ENCODE results near the gene TFEC. TPM values are rescaled to one million over a fixed set of nuclear protein-coding genes. Genes with fewer than 3 reads are reported as not detected.

Gene TFEC
- total and polyA plus RNA-seq, 10 of the 15 experiments (the other 5 are each of a cell fraction or from before 2014, with no cell fraction given) = 0.18 to 5.8 (median 2.4) TPM

DNA sequence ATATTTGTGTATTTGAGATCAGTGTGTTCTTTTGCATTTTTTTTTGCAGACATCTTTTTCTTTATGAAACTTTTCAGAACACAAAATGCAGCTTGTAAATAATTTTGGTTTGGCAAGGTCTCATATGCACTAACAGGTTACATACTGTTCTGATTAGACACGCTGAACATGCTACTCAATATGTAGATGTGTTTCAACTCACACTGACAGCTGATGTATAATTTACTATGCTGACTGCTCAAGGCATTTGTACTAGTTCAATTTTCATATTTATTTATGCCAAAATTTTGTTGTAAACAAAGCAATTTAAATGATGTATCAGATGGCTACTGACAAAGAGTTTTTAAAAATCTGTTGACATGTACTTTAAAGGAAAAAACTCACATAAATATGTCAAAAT, 123.8 kb downstream of the TFEC start:
- no peak overlapping the region for H3K9ac ChIP-seq (ENCODE audit: control insufficient read depth, insufficient read depth, low read length)

DNA sequence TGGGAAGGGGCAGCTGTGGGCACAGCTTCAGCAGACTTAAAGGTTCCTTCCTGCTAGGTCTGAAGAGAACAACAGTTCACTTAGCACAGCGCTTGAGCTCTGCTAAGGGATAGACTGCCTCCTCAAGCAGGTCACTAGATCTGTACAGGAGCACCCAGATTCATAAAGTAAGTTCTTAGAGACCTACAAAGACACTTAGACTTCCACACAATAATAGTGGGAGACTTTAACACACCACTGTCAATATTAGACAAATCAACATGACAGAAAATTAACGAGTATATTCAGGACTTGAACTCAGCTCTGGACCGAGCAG, 140.9 kb downstream of the TFEC start:
- TF ChIP-seq TCF7 (IDR thresholded peaks at IDR 0.05; ENCODE audit: borderline replicate concordance) (no peak), RCOR1 (conservative IDR thresholded peaks at IDR 0.05; ENCODE audit: low read depth, low read length) (no peak), GATAD2B (conservative IDR thresholded peaks at IDR 0.05; ENCODE audit: low read depth) (no peak), POU2F2 (IDR thresholded peaks at IDR 0.05; ENCODE audit: borderline replicate concordance, low read depth, low read length) (no peak)
- TF ChIP-seq, protein P1, sequence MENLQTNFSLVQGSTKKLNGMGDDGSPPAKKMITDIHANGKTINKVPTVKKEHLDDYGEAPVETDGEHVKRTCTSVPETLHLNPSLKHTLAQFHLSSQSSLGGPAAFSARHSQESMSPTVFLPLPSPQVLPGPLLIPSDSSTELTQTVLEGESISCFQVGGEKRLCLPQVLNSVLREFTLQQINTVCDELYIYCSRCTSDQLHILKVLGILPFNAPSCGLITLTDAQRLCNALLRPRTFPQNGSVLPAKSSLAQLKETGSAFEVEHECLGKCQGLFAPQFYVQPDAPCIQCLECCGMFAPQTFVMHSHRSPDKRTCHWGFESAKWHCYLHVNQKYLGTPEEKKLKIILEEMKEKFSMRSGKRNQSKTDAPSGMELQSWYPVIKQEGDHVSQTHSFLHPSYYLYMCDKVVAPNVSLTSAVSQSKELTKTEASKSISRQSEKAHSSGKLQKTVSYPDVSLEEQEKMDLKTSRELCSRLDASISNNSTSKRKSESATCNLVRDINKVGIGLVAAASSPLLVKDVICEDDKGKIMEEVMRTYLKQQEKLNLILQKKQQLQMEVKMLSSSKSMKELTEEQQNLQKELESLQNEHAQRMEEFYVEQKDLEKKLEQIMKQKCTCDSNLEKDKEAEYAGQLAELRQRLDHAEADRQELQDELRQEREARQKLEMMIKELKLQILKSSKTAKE (IDR thresholded peaks at IDR 0.05; ENCODE audit: low read depth, poor library complexity, severe bottlenecking) = no peak
- no TSS peak for BruUV-seq (replicated peaks)
- Histone ChIP-seq H3K36me3 (ENCODE audit: control insufficient read depth in 2 of 2, insufficient read depth in 2 of 2, low read length in 1 of 2) (no peaks in the 10 kb centered on the region), H2AFZ (ENCODE audit: control insufficient read depth, low read depth, low read length) (no peak overlapping the region), H4K20me1 (ENCODE audit: control insufficient read depth, insufficient read depth) (no peaks in the 10 kb centered on the region), H3K4me2 (ENCODE audit: control insufficient read depth, insufficient read depth) (no peak overlapping the region), H3K27me3 (replicated peaks in 1 of 2; ENCODE audit: control insufficient read depth in 2 of 2, insufficient read depth in 2 of 2, low read length in 1 of 2) (no peaks in the 10 kb centered on the region), H3K4me3 (no peak overlapping the region), H3K9me3 (replicated peaks; ENCODE audit: control insufficient read depth, insufficient read depth, low read length) (no peaks in the 10 kb centered on the region), H3K79me2 (ENCODE audit: control insufficient read depth, insufficient read depth, low read length) (no peaks in the 10 kb centered on the region), H3K9ac (ENCODE audit: control insufficient read depth, insufficient read depth, low read length) (no peak overlapping the region), H3K4me1 (ENCODE audit: control insufficient read depth, insufficient read depth, low read length) (no peaks in the 10 kb centered on the region), H3K27ac (ENCODE audit: control insufficient read depth, insufficient read depth) (no peak overlapping the region)
- 24% methylated on average over 3 of the region's 3 CpGs for WGBS (ENCODE audit: insufficient coverage, insufficient replicate concordance, low lambda C conversion rate, missing lambda C conversion rate)
- CTCF ChIA-PET = no interaction called here
- ATAC-seq (no peak), DNase-seq (ENCODE audit: low read depth, low spot score) (no peak), FAIRE-seq (no peak)
- intact Hi-C loops (cut with micrococcal nuclease; ENCODE audit: unreplicated experiment) = no loop called here
- in situ Hi-C loops (cut with MboI) = no loop called here
- SMC1A ChIA-PET (ENCODE audit: uncharacterized antibody, unreplicated experiment) = no interaction called here
- RAD21 ChIA-PET (ENCODE audit: unreplicated experiment) = no interaction called here
- POLR2A ChIA-PET = no interaction called here

More for the DNA sequence above, 123.8 kb downstream of the TFEC start:
- DNase-seq (ENCODE audit: low read depth, low spot score) = no peak
- CTCF ChIA-PET = interaction anchor here (1.2 to 2.4 kb wide), 2 partner anchors 8 to 10 kb away, joined by 3 to 7 read pairs; no protein-coding TSS in a partner anchor
- intact Hi-C loops (cut with micrococcal nuclease; ENCODE audit: unreplicated experiment) (no loop called here), in situ Hi-C loops (cut with MboI) (no loop called here)
- no peak for ATAC-seq
- Histone ChIP-seq H3K27me3 (replicated peaks in 1 of 2; ENCODE audit: control insufficient read depth in 2 of 2, insufficient read depth in 2 of 2, low read length in 1 of 2) (no peaks in the 10 kb centered on the region), H3K4me3 (no peak overlapping the region), H4K20me1 (ENCODE audit: control insufficient read depth, insufficient read depth) (no peaks in the 10 kb centered on the region), H3K27ac (ENCODE audit: control insufficient read depth, insufficient read depth) (no peak overlapping the region), H3K36me3 (ENCODE audit: control insufficient read depth in 2 of 2, insufficient read depth in 2 of 2, low read length in 1 of 2) (no peaks in the 10 kb centered on the region), H3K4me1 (ENCODE audit: control insufficient read depth, insufficient read depth, low read length) (no peaks in the 10 kb centered on the region), H3K4me2 (ENCODE audit: control insufficient read depth, insufficient read depth) (no peak overlapping the region), H3K79me2 (ENCODE audit: control insufficient read depth, insufficient read depth, low read length) (no peaks in the 10 kb centered on the region), H2AFZ (ENCODE audit: control insufficient read depth, low read depth, low read length) (no peak overlapping the region), H3K9me3 (replicated peaks; ENCODE audit: control insufficient read depth, insufficient read depth, low read length) (no peaks in the 10 kb centered on the region)
- RAD21 ChIA-PET (ENCODE audit: unreplicated experiment) = no interaction called here
- 39% methylated on average over 1 of the region's 1 CpG for WGBS (ENCODE audit: insufficient coverage, insufficient replicate concordance, low lambda C conversion rate, missing lambda C conversion rate)
- POLR2A ChIA-PET = no interaction called here
- no TSS peak for BruUV-seq (replicated peaks)
- SMC1A ChIA-PET (ENCODE audit: uncharacterized antibody, unreplicated experiment) = no interaction called here
- TF ChIP-seq RBBP5 (conservative IDR thresholded peaks at IDR 0.05) (no peak), HDGF (IDR thresholded peaks at IDR 0.05) (no peak), CEBPB (IDR thresholded peaks at IDR 0.05; ENCODE audit: borderline replicate concordance in 1 of 2, low read depth in 2 of 2, low read length in 2 of 2) (no peak), JUNB (IDR thresholded peaks at IDR 0.05) (no peak), ZSCAN29 (IDR thresholded peaks at IDR 0.05) (no peak), IKZF2 (IDR thresholded peaks at IDR 0.05) (no peak), CHD4 (IDR thresholded peaks at IDR 0.05) (no peak), GATAD2B (conservative IDR thresholded peaks at IDR 0.05; ENCODE audit: low read depth) (no peak)
- FAIRE-seq = no peak
